Thoracic aorta (tissue), 2 donors: ENCODE measurements around the gene ATP1A3. TPM values are rescaled to one million over a fixed set of nuclear protein-coding genes. Genes with fewer than 3 reads are reported as not detected.

Source experiments
- ATAC-seq: fragments of 150-250 bp; one replicate; pipeline ENCODE4 v1.8.0; 2017; ENCODE audit warnings: low read depth; ENCODE audit not compliant: insufficient number of reproducible peaks, low FRiP score
- DNase-seq: peaks from one replicate; pipeline ENCODE4 v3.0.0-alpha.2; 2020; ENCODE audit warnings: low spot score
- H3K27ac ChIP-seq, 2 donors: fragments of 200-600 bp; sonication (generic); 1 replicate in 1 of 2; 2 replicates in 1 of 2; pipeline ENCODE4 v1.5.1; 2016; ENCODE audit warnings: mild to moderate bottlenecking in 2 of 2, moderate library complexity in 2 of 2
- H3K27me3 ChIP-seq: fragments of 200-600 bp; sonication (generic); replicated peaks from 2 replicates; pipeline ENCODE4 v1.6.0; 2016; ENCODE audit warnings: mild to moderate bottlenecking; ENCODE audit not compliant: insufficient read depth
- H3K36me3 ChIP-seq: fragments of 200-600 bp; sonication (generic); one replicate; pipeline ENCODE4 v1.5.1; 2016
- H3K4me1 ChIP-seq, 2 donors: fragments of 200-600 bp; sonication (generic); 1 replicate in 1 of 2; 2 replicates in 1 of 2; pipeline versions ENCODE4 v1.5.1 to v1.6.0; 2016; ENCODE audit warnings: low read depth in 2 of 2, mild to moderate bottlenecking in 1 of 2; ENCODE audit not compliant: control insufficient read depth in 1 of 2
- H3K4me3 ChIP-seq: fragments of 200-600 bp; sonication (generic); 2 replicates; pipeline ENCODE4 v1.5.1; 2016; ENCODE audit warnings: mild to moderate bottlenecking
- H3K9me3 ChIP-seq: fragments of 200-600 bp; sonication (generic); 2 replicates; pipeline ENCODE4 v1.5.1; 2016
- total RNA-seq, 2 donors: library from RNA; depleted of rRNA; stranded (reverse); fragments of >200 nt; gene quantifications; one replicate each; pipeline versions ENCODE4 v1.1.0 to v1.2.3, GENCODE V29; 2016
- TF ChIP-seq, protein P1 (sequence below): fragments of 200-600 bp; sonication (generic); IDR thresholded peaks from one replicate; pipeline ENCODE4 v1.5.1; 2019; ENCODE audit warnings: antibody characterized with exemption

Gene ATP1A3
- total RNA-seq, 2 donors from 2014 or later: 0.14 TPM; not detected in 1

DNA sequence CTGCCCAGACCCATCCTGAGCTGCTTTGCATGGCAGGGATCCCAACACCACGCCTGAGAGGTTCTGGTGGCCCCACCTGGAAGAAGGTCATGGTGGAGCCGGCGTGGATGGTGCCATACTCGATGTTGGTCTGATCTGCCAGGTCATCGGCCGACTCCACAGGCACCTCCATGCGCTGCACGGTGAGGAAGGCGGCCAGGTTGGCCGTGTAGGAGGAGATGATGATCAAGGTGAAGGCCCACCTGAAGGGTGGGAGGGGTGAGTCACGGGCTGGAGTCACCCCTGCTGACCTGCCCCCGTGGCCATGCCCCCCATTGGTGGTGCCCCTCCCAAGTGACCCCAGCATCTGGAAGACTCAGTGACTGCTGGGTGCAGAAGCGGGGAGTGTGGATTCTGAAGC, 12.5 kb upstream of the ATP1A3 start:
- H3K27ac ChIP-seq: no peak overlapping the region
- no peaks in the 10 kb centered on the region for H3K27me3 ChIP-seq
- DNase-seq: no peak
- H3K9me3 ChIP-seq: no peaks in the 10 kb centered on the region
- no peak for ATAC-seq
- TF ChIP-seq, protein P1, sequence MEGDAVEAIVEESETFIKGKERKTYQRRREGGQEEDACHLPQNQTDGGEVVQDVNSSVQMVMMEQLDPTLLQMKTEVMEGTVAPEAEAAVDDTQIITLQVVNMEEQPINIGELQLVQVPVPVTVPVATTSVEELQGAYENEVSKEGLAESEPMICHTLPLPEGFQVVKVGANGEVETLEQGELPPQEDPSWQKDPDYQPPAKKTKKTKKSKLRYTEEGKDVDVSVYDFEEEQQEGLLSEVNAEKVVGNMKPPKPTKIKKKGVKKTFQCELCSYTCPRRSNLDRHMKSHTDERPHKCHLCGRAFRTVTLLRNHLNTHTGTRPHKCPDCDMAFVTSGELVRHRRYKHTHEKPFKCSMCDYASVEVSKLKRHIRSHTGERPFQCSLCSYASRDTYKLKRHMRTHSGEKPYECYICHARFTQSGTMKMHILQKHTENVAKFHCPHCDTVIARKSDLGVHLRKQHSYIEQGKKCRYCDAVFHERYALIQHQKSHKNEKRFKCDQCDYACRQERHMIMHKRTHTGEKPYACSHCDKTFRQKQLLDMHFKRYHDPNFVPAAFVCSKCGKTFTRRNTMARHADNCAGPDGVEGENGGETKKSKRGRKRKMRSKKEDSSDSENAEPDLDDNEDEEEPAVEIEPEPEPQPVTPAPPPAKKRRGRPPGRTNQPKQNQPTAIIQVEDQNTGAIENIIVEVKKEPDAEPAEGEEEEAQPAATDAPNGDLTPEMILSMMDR: no peak
- peaks cover 6% of the 10 kb centered on the region for H3K36me3 ChIP-seq
- H3K4me3 ChIP-seq: no peak overlapping the region
- H3K4me1 ChIP-seq: no peaks in the 10 kb centered on the region

DNA sequence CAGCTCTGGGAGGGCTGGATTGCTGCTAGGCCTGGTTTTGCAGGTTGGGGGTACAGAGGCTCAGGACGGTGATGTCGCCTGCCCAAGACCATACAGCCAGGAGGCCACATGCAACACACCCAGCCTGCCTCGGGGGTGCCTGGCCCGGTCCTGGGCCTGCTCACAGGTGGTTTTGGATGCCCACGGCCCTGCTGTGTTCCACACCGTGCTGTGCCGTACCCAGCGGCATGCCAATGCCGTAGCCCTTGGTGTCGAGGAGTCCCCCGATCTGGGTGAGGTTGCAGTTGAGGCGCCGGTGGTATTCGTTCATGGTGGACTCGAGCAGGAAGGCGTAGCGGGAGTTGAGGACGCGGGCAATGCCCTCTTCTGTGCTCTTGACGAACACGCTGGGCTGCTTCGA, 11.5 kb upstream of the ATP1A3 start:
- no peak overlapping the region for H3K4me3 ChIP-seq
- no peaks in the 10 kb centered on the region for H3K9me3 ChIP-seq
- H3K27ac ChIP-seq: no peak overlapping the region
- TF ChIP-seq, protein P1: no peak
- H3K27me3 ChIP-seq: no peaks in the 10 kb centered on the region
- no peak for DNase-seq
- no peak for ATAC-seq
- no peaks in the 10 kb centered on the region for H3K4me1 ChIP-seq
- peaks cover 6% of the 10 kb centered on the region for H3K36me3 ChIP-seq

DNA sequence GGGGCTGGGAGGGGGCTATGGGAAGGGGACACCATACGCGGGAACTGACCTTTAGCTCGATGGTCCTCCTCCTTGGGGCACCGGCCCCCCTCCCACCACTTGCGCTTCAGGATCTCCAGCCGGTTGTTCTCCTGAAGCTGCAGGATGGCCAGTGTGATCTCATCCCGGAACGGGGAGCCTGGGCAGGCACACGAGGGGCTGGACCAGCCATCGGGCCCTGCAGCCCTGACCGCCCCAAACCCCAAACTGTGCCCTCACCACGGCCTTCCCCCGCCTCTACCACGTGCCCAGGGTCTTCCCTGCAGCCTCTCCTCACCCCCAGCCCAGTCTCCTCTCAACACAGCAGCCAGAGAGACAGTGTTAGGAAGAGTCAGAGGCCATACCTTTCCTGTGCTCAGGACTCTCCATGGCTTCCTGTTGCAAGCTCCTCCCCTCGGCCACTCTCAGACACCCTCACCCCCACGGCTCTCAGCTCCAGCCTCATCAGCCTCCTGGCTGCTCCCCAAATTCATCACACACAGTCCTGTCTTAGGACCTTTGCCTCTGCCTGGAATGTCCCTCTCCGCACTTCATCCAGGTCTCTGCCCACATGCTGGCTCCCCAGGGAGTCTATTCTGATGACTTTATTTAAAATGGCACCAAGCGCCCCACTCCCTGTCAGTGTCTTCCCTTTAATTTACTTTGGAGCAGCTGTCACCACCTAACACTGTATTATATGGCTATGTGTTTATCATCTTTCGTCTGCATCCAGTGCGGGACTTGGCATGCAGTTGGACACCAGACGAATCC, 9.7 kb upstream of the ATP1A3 start:
- TF ChIP-seq, protein P1: no peak
- DNase-seq: no peak
- H3K9me3 ChIP-seq: no peaks in the 10 kb centered on the region
- ATAC-seq: no peak
- H3K4me3 ChIP-seq: no peak overlapping the region
- H3K4me1 ChIP-seq: no peaks in the 10 kb centered on the region
- no peak overlapping the region for H3K27ac ChIP-seq
- peaks cover 6% of the 10 kb centered on the region for H3K36me3 ChIP-seq
- H3K27me3 ChIP-seq: no peaks in the 10 kb centered on the region

DNA sequence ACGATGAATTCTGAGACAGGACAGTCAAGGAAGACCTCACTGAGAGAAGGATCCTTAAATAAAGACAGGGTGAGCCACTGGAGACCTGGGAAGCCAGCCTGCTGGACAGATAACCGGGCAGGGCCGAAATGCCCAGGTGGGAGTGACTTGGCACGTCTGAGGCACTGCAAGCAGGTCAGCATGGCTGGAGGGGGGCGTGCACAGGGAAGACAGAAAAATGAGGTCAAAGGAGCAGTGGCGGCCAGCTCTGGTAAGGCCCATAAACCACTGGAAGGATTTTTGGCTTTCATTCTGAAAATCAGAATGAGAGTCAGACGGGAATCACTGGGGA, 5.8 kb upstream of the ATP1A3 start:
- H3K27me3 ChIP-seq: peaks cover 4% of the 10 kb centered on the region
- peaks cover 0 to 8% of the 10 kb centered on the region in 2 donors for H3K4me1 ChIP-seq
- no peaks in the 10 kb centered on the region for H3K36me3 ChIP-seq
- no peak for ATAC-seq
- no peak overlapping the region for H3K4me3 ChIP-seq
- DNase-seq: no peak
- H3K27ac ChIP-seq: no peak overlapping the region
- TF ChIP-seq, protein P1: no peak
- H3K9me3 ChIP-seq: no peaks in the 10 kb centered on the region

DNA sequence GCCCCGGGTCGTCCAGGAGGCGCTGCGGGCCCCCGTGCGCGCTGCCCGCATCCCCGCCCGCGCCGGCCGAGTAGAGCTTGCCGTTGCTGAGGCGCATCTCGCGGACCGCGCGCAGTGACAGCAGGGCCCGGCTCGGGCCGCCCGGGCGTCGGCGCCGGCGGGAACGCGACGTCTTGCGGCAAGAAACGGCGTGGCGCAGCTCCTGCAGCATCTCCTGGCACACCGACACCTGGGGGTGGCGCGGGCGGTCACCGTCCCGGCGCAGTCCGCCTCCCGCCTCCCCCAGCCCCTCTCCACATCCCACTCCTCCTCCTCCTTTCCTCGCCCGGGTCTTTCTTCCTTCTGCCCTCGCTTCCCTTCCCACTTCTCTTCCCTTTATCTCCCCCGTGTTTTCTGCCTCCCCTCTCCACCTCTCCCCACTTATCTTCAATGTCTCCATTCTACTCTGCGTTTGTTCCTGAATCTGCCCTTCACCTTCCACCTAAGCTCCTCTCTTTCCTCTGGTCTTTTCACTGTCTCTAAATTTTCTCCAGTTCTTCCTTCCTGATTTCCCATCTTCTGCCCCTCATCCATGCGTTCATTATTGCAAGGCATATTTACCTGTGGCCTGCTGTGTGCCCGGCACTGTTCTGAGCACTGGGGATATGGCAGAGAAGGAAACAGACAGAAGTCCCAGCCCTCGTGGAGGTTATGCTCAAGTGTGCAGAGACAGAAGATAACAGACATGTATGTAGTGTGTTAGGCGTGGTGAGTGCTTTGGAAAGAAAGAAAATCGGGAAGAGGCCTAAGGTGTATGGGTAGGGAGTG, 5.2 kb upstream of the ATP1A3 start:
- Histone ChIP-seq H3K4me3 (no peak overlapping the region), H3K27ac (no peak overlapping the region), H3K4me1 (peaks cover 0 to 8% of the 10 kb centered on the region in 2 donors), H3K27me3 (peaks cover 6% of the 10 kb centered on the region), H3K36me3 (no peaks in the 10 kb centered on the region), H3K9me3 (no peaks in the 10 kb centered on the region)
- TF ChIP-seq, protein P1: no peak
- DNase-seq: no peak
- ATAC-seq: no peak
